A549 treated with CORT108297 at 1 μM for 4 hours (cell line): Measurements from ENCODE around the gene PARP1. TPM values are rescaled to one million over a fixed set of nuclear protein-coding genes. Genes with fewer than 3 reads are reported as not detected.

Source experiments
- total RNA-seq: library from RNA; stranded (reverse); fragments of 200-300 nt; extraction: Qiagen RNA extraction; gene quantifications from 5 replicates; pipeline ENCODE4 v1.2.3, GENCODE V29; 2022

The PARP1 gene
- 94.6 to 122 TPM (median 114 TPM) in 5 replicates for total RNA-seq

DNA sequence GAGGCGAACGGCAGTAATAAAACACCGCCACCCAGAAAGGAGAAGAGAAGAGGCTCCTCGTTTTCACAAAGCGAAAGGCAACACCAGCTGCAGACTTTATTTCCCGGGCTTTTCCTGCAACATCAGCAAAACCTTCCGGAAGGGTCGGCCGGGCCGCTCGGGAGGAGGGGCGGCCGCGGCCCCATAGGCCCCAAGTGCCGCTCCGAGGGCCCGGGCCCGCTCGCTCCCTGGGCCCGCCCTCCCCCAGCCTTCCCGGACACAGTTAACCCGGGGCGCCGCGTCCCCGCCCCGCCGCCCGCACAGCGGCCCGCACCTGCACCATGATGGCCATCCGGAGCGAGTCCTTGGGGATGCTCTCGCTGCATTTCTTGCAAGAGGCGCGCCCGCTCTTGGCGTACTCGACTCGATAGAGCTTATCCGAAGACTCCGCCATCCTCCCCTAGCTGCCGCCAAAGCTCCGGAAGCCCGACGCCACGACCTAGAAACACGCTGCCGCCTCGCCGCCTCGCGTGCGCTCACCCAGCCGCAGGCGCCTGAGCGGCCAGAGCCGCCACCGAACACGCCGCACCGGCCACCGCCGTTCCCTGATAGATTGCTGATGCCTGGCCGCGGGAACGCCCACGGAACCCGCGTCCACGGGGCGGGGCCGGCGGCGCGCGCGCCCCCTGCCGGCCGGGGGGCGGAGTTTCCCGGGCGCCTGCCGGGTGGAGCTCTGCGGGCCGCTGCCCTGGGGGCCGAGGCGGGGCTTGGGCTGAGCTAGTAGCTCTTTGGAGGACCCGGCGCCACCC, at the start of gene PARP1:
Gene PARP1 (minus strand): TSS at position 597 of the 788 bp plus-strand sequence. CDS start 164 bp downstream, at position 433.

Other genes starting within 250 kb of the PARP1 start
- 21.4 to 29.6 TPM (median 25.7 TPM) in 5 replicates for gene ACBD3, start 221.4 kb downstream of the PARP1 start, total RNA-seq
- gene MIXL1, start 184.4 kb downstream of the PARP1 start, total RNA-seq: 0.04 to 0.18 TPM (median 0.09 TPM) in 5 replicates
- 6.1 to 8.0 TPM (median 7.3 TPM) in 5 replicates for gene LIN9, start 98.9 kb downstream of the PARP1 start, total RNA-seq
- not detected in 5 replicates for gene STUM, start 140.7 kb upstream of the PARP1 start, total RNA-seq